Tibial artery (tissue), 4 donors: Measurements from ENCODE around the gene CLOCK.

Source experiments
- DNase-seq, 2 donors: peaks; one replicate each; pipeline ENCODE4 v3.0.0-alpha.2; 2019
- H3K27ac ChIP-seq, 2 donors: fragments of 200-600 bp; sonication (generic) in 1 of 2; 1 replicate in 1 of 2; 2 replicates in 1 of 2; pipeline ENCODE4 v1.5.1; 2018 to 2019; ENCODE audit warnings: mild to moderate bottlenecking in 1 of 2
- H3K27me3 ChIP-seq, 2 donors: fragments of 200-600 bp; sonication (generic) in 1 of 2; one replicate each; pipeline versions ENCODE4 v1.5.1 to v1.6.0; 2016 to 2019
- H3K36me3 ChIP-seq, 3 donors: fragments of 200-600 bp; sonication (generic) in 2 of 3; one replicate each; pipeline ENCODE4 v1.5.1; 2016 to 2019; ENCODE audit warnings: mild to moderate bottlenecking in 2 of 3
- H3K4me1 ChIP-seq, 4 donors: fragments of 200-600 bp; sonication (generic) in 2 of 4; 1 replicate in 3 of 4; 2 replicates in 1 of 4; pipeline ENCODE4 v1.5.1; 2016 to 2019
- H3K4me3 ChIP-seq, 2 donors: fragments of 200-600 bp; sonication (generic) in 1 of 2; 1 replicate in 1 of 2; 2 replicates in 1 of 2; pipeline ENCODE4 v1.5.1; 2018 to 2019; ENCODE audit warnings: mild to moderate bottlenecking in 2 of 2
- H3K9me3 ChIP-seq, 3 donors: fragments of 200-600 bp; sonication (generic) in 1 of 3; one replicate each; pipeline ENCODE4 v1.5.1; 2016 to 2019
- intact Hi-C: fragments of 100-400 bp; cut with DNase I; formaldehyde crosslinking; loops from one replicate; pipeline ENCODE4 v1.15.0; 2023; ENCODE audit warnings: low total_unique reads
- TF ChIP-seq, protein P1 (sequence below), 2 experiments: fragments of 200-600 bp in 1 of 2; fragments of 450-650 bp in 1 of 2; IDR thresholded peaks; one replicate each; pipeline ENCODE4 v1.5.1; 2017 to 2019; ENCODE audit warnings: antibody characterized with exemption in 2 of 2, mild to moderate bottlenecking in 1 of 2, moderate library complexity in 1 of 2

Gene CLOCK

DNA sequence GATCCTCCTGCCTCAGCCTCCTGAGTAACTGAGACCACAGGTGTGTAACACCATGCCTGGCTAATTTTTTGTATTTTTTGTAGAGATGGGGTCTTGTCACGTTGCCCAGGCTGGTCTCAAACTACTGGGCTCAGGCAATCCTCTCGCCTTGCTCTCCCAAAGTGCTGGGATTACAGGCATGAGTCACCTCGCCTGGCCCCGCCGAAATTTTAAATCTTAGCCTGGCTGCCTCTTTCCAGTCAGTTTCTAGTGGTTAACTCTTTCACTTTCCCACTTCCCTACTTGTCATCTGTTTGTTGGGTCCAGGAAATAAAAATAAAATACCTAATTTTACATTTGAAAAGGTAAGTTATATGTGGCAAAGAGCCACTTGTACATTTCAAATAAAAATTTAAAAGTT lies 88.5 kb downstream of the CLOCK start:
- H3K9me3 ChIP-seq: no peaks in the 10 kb centered on the region
- intact Hi-C loops: no loop called here
- H3K4me1 ChIP-seq: no peaks in the 10 kb centered on the region
- DNase-seq: no peak
- peaks cover 0 to 17% (median 0%) of the 10 kb centered on the region in 3 donors for H3K36me3 ChIP-seq
- TF ChIP-seq, protein P1, sequence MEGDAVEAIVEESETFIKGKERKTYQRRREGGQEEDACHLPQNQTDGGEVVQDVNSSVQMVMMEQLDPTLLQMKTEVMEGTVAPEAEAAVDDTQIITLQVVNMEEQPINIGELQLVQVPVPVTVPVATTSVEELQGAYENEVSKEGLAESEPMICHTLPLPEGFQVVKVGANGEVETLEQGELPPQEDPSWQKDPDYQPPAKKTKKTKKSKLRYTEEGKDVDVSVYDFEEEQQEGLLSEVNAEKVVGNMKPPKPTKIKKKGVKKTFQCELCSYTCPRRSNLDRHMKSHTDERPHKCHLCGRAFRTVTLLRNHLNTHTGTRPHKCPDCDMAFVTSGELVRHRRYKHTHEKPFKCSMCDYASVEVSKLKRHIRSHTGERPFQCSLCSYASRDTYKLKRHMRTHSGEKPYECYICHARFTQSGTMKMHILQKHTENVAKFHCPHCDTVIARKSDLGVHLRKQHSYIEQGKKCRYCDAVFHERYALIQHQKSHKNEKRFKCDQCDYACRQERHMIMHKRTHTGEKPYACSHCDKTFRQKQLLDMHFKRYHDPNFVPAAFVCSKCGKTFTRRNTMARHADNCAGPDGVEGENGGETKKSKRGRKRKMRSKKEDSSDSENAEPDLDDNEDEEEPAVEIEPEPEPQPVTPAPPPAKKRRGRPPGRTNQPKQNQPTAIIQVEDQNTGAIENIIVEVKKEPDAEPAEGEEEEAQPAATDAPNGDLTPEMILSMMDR (IDR thresholded peaks at IDR 0.05): no peak
- H3K4me3 ChIP-seq: no peak overlapping the region
- no peak overlapping the region for H3K27ac ChIP-seq
- H3K27me3 ChIP-seq: no peaks in the 10 kb centered on the region

DNA sequence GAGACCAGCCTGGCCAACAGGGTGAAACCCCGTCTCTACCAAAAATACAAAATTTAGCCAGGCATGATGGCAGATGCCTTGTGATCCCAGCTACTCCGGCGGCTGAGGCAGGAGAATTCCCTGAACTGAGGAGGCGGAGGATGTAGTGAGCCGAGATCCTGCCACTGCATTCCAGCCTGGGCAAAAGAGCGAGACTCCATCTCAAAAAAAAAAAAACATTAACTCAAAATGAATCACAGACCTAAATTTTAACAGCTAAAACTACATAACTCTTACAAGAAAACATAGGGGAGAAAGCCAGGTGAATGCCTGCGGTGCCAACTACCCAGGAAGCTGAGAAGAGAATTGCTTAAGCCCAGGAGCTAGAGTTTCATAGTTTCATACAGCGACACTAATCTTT lies 96.1 kb downstream of the CLOCK start:
- Histone ChIP-seq H3K4me1 (peaks cover 0 to 5% (median 2%) of the 10 kb centered on the region in 4 donors), H3K4me3 (no peak overlapping the region), H3K27ac (no peak overlapping the region), H3K9me3 (no peaks in the 10 kb centered on the region), H3K27me3 (no peaks in the 10 kb centered on the region), H3K36me3 (peaks cover 12 to 42% (median 22%) of the 10 kb centered on the region in 3 donors)
- DNase-seq: no peak
- intact Hi-C loops: no loop called here
- TF ChIP-seq, protein P1 (IDR thresholded peaks at IDR 0.05): no peak

DNA sequence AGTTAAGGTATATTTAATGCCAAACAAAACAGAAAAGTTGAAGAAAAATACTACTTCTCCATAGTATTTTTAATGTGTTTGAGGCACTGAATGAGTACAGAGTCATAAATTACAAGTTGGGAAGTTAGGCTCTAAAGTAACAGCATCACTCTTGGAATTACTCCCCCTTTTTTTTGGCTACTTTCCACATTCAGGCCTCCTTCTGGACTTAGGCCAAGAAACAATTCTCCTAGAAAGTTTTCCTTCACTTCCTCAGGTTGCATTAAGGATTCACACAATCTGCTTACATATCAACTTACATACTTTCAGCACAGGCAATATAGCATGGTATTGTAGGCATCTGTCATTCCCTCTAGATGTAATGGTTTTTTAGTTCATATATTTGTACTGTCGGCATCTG lies 98.9 kb downstream of the CLOCK start:
- peaks cover 11 to 54% (median 33%) of the 10 kb centered on the region in 3 donors for H3K36me3 ChIP-seq
- peaks cover 0 to 5% (median 2%) of the 10 kb centered on the region in 4 donors for H3K4me1 ChIP-seq
- H3K27ac ChIP-seq: no peak overlapping the region
- intact Hi-C loops: no loop called here
- no peaks in the 10 kb centered on the region for H3K9me3 ChIP-seq
- H3K4me3 ChIP-seq: no peak overlapping the region
- H3K27me3 ChIP-seq: no peaks in the 10 kb centered on the region
- DNase-seq: no peak
- TF ChIP-seq, protein P1 (IDR thresholded peaks at IDR 0.05): no peak

DNA sequence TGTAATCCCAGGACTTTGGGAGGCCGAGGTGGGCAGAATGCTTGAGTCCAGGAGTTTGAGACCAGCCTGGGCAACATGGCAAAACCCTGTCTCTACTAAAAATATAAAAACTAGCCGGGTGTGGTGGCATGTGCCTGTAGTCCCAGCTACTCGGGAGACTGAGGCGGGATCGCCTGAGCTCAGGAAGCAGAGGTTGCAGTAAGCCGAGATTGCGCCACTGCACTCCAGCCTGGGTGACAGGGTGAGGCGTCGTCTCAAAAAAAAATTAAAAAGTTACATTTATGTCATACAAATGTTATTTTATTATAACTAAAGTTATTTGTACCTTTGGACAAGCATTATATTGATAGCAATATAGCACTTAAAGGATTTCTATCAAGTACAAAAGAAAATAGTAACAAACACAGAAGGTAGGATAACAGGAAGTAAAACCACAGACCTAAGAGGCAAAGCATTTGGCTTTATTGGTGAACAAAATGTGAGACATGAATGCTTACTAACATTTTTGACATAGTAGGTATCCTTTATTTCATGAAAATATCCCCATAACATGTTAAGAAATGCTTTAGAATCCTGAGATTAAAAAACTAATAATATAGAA lies 99.5 kb downstream of the CLOCK start:
- Histone ChIP-seq H3K27ac (no peak overlapping the region), H3K4me3 (no peak overlapping the region), H3K27me3 (no peaks in the 10 kb centered on the region), H3K36me3 (peaks cover 8 to 54% (median 37%) of the 10 kb centered on the region in 3 donors), H3K9me3 (no peaks in the 10 kb centered on the region), H3K4me1 (peaks cover 0 to 5% (median 2%) of the 10 kb centered on the region in 4 donors)
- TF ChIP-seq, protein P1 (IDR thresholded peaks at IDR 0.05): no peak
- DNase-seq: no peak
- intact Hi-C loops: no loop called here

DNA sequence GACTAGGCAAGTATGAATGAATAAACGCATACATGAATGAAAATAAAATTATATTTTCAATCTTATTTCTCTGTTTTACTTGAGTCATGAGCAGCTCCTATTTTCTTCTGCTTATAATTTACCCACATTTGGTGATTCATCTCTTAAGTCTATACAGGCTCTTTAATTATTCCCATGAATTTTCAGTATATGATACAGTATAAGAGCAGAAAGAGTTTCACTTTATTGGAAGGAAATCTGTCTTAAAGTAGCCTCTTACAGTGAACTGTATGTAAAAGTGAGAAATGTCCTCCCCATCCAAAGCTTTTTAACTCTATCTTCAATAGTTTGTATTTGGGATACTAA lies 100.2 kb downstream of the CLOCK start:
- no peak for DNase-seq
- TF ChIP-seq, protein P1 (IDR thresholded peaks at IDR 0.05): no peak
- Histone ChIP-seq H3K4me1 (peaks cover 0 to 5% (median 2%) of the 10 kb centered on the region in 4 donors), H3K27me3 (no peaks in the 10 kb centered on the region), H3K36me3 (peaks cover 8 to 53% (median 37%) of the 10 kb centered on the region in 3 donors), H3K27ac (no peak overlapping the region), H3K4me3 (no peak overlapping the region), H3K9me3 (no peaks in the 10 kb centered on the region)
- intact Hi-C loops: no loop called here
